22Rv1 (cell line): ENCODE data around the gene NUCKS1.

Experiments
- ZFX ChIP-seq: fragments of 450-650 bp; IDR thresholded peaks from 2 replicates; pipeline ENCODE4 v1.6.1; 2017; ENCODE audit warnings: antibody characterized with exemption, borderline replicate concordance
- TF ChIP-seq, protein P1 (sequence below): fragments of 450-650 bp; IDR thresholded peaks from 2 replicates; pipeline ENCODE4 v1.5.1; 2017; ENCODE audit warnings: mild to moderate bottlenecking

DNA sequence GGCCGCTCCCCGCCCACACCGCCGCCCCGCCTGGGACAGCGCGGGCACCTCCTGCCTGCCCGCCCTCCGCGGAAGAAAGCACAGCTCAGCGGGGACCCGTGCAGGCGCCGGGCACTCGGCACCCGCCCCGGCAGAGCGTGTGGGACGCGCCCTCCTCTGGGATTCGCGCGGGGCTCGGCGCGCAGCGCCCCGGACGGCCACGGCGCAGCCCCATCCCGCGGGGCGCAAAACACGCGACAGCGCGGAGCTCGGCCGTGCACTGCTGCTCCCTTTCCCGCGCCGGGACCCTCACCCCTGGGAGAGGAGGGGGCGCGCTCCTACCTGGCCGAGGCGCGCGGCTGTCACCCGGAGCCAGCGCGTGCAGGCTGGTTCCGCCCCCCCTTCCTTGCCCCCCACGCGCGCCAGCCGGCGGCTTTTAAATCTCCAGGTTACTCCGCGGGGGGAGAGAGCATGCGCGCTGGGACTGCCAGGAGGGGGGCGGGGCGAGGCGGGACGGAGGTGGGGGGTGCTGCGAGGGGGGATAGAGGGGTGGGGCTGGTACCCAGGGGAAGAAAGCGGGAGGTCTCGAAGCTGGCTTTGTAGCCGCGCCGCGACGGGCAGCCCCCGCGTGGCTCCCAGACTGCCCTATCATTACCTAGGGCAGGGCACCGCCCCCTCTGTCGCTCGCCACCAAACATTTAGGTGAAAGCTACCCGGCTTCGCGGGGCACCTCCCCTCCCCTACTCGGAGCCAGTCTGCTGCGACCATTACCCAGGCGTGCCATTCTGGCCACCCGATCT is 69.7 kb downstream of the NUCKS1 start, which contains the start of gene SLC45A3:
- TF ChIP-seq, protein P1, sequence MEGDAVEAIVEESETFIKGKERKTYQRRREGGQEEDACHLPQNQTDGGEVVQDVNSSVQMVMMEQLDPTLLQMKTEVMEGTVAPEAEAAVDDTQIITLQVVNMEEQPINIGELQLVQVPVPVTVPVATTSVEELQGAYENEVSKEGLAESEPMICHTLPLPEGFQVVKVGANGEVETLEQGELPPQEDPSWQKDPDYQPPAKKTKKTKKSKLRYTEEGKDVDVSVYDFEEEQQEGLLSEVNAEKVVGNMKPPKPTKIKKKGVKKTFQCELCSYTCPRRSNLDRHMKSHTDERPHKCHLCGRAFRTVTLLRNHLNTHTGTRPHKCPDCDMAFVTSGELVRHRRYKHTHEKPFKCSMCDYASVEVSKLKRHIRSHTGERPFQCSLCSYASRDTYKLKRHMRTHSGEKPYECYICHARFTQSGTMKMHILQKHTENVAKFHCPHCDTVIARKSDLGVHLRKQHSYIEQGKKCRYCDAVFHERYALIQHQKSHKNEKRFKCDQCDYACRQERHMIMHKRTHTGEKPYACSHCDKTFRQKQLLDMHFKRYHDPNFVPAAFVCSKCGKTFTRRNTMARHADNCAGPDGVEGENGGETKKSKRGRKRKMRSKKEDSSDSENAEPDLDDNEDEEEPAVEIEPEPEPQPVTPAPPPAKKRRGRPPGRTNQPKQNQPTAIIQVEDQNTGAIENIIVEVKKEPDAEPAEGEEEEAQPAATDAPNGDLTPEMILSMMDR, result 0 out of 2 replicates have a peak, but pooled peaks have one; percentile 6
- no peak for TF ChIP-seq ZFX
